Left cardiac atrium (tissue), 4 donors: ENCODE data around the gene ABHD1. TPM values are rescaled to one million over a fixed set of nuclear protein-coding genes. Genes with fewer than 3 reads are reported as not detected.
A peak's percentile ranks its signal among the peaks of the same experiment; 100 is the strongest.
"Not testable (repeated sequence)": the region's sequence is repeated elsewhere in the genome, so short reads cannot be mapped to it uniquely, and the experiment has no call there.

Source experiments
- ATAC-seq, 2 donors: fragments of 200-7000 bp; cut with Tn5 transposase; one replicate each; pipeline ENCODE4 v1.9.1; 2020; ENCODE audit warnings: mild to moderate bottlenecking in 2 of 2, moderate library complexity in 2 of 2
- DNase-seq: peaks from one replicate; pipeline ENCODE4 v3.0.0-alpha.2; 2020
- intact Hi-C, 2 donors: fragments of 100-400 bp; cut with DNase I; formaldehyde crosslinking; loops; one replicate each; pipeline versions ENCODE4 v1.14.1 to v1.15.1; 2022 to 2023
- total RNA-seq, 2 donors: library from RNA; stranded (reverse); fragmentation: NEBNext Ultra II Directional; extraction: Animal tissue kit (Norgen Biotek cat#: 25700); gene quantifications; one replicate each; pipeline ENCODE4 v1.2.1, GENCODE V29; 2021
- donor health status: DM: no; HTN: yes; CAD: no.
- donor health status: DM: no; HTN: yes; CAD: no; lungs with severe emphysema.
- donor health status: DM: yes; HTN: yes; CAD: no.
- donor health status: Dilated cardiomyopathy.

Gene ABHD1
- total RNA-seq, 2 donors from 2014 or later: 1.1 to 3.2 TPM

- no peak for DNase-seq
- intact Hi-C loops: no loop called here
- no peak for ATAC-seq
These were observed 27.1 kb downstream of the ABHD1 start for GRCh38 chr2:27150639-27151230.

GRCh38 chr2:27152102-27152795, 28.6 kb downstream of the ABHD1 start:
- intact Hi-C loops: no loop called here
- ATAC-seq (no peak), DNase-seq (no peak)

GRCh38 chr2:27152796-27153464, 29.3 kb downstream of the ABHD1 start:
- DNase-seq (no peak), ATAC-seq (no peak)
- intact Hi-C loops: no loop called here

GRCh38 chr2:27154488-27154887, 30.9 kb downstream of the ABHD1 start:
- intact Hi-C loops: no loop called here
- ATAC-seq (no peak), DNase-seq (no peak)

GRCh38 chr2:27155069-27155520, 31.5 kb downstream of the ABHD1 start:
- DNase-seq (no peak), ATAC-seq (no peak)
- intact Hi-C loops: no loop called here

GRCh38 chr2:27158468-27158867, 34.9 kb downstream of the ABHD1 start:
- ATAC-seq (no peak), DNase-seq (no peak)
- intact Hi-C loops: no loop called here

GRCh38 chr2:27159271-27159670, 35.7 kb downstream of the ABHD1 start:
- ATAC-seq (no peak), DNase-seq (no peak)
- intact Hi-C loops: no loop called here

- ATAC-seq: no peak
- DNase-seq: no peak
- intact Hi-C loops: no loop called here
These were observed 36.6 kb downstream of the ABHD1 start for GRCh38 chr2:27160191-27160590.

- intact Hi-C loops: no loop called here
These were observed 38.8 kb downstream of the ABHD1 start for GRCh38 chr2:27162151-27163121.

GRCh38 chr2:27164960-27165763, 41.5 kb downstream of the ABHD1 start:
- DNase-seq: no peak
- intact Hi-C loops: no loop called here
- no peak for ATAC-seq

More at GRCh38 chr2:27162151-27163121, 38.8 kb downstream of the ABHD1 start:
- no peak for ATAC-seq
- no peak for DNase-seq

GRCh38 chr2:27170581-27171337, 47.1 kb downstream of the ABHD1 start:
- DNase-seq: no peak
- ATAC-seq: peak in 1 of 2 donors; percentile 42
- intact Hi-C loops: no loop called here

GRCh38 chr2:27171351-27171848, 47.8 kb downstream of the ABHD1 start:
- intact Hi-C loops: no loop called here
- no peak for ATAC-seq
- no peak for DNase-seq

GRCh38 chr2:27174638-27175037, 51.0 kb downstream of the ABHD1 start:
- DNase-seq (no peak), ATAC-seq (no peak)
- intact Hi-C loops: no loop called here

- ATAC-seq (peak in 1 of 2 donors; percentile 73), DNase-seq (no peak)
- intact Hi-C loops: no loop called here
These were observed 51.7 kb downstream of the ABHD1 start for GRCh38 chr2:27175330-27175729.

- DNase-seq, intact Hi-C loops, ATAC-seq: not testable (repeated sequence)
These were observed 52.2 kb downstream of the ABHD1 start for GRCh38 chr2:27175781-27176180.

GRCh38 chr2:27177441-27178351, 54.1 kb downstream of the ABHD1 start:
- no peak for ATAC-seq
- DNase-seq: no peak
- intact Hi-C loops: no loop called here

- ATAC-seq (no peak), DNase-seq (no peak)
- intact Hi-C loops: no loop called here
These were observed 54.9 kb downstream of the ABHD1 start for GRCh38 chr2:27178469-27178868.
